Measurements from ENCODE around the gene ADAM15. TPM values are rescaled to one million over a fixed set of nuclear protein-coding genes. Genes with fewer than 3 reads are reported as not detected.

ADAM15 gene
- total and polyA plus RNA-seq, 2 of the 8 experiments (the other 6 are each of a cell fraction or from before 2014, with no cell fraction given) = 32.9 to 37.6 TPM

DNA sequence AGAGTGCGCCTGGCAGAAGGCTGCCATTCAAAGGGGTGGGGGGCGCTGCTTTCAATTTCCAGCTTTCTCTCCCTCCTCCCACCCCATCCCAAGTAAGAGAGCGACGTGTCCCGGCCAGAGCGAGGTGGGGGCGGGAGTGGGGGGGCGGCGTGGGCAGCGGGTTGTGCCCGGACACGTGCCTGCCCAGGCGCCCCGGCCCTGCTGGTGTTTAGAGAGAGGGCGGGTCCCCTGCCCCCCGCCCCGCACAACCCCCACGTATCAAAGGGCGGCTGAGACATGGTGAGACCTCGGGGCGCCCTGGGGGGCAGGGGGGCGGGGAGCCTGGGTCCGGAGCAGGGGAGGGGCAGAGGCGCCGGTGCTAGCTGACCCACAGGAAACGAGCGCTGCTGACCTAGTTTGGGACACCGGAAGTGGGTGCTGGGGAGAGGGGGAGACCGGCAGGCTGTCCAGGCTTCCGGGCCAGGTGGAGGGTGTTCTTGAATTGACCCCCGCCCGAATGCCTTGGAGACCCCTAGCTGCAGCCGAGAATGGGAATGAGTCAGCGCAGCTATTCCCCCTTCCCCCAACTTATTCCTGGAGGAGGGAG is 47.3 kb upstream of the ADAM15 start:
- peak overlapping the region; percentile 79 to 93 for H3K4me2 ChIP-seq (ENCODE audit: insufficient read depth in 1 of 2, low read depth in 2 of 2, low read length in 2 of 2)
- H3K9me3 ChIP-seq (ENCODE audit: insufficient read depth in 2 of 2, low read depth in 1 of 2, low read length in 1 of 2) = no peaks in the 10 kb centered on the region
- H3K4me1 ChIP-seq (replicated peaks in 1 of 4; ENCODE audit: control insufficient read depth in 3 of 4, insufficient read depth in 4 of 4, low read length in 3 of 4) = peaks cover 6 to 29% (median 21%) of the 10 kb centered on the region in 4 experiments
- CTCF ChIA-PET (ENCODE audit: partially characterized antibody) = interaction anchor here (1.2 to 14.0 kb wide), 9 partner anchors 8 to 203 kb away, joined by 3 to 258 read pairs (median 4); partner anchors contain the start of genes FLAD1 and LENEP
- H3K23ac ChIP-seq (ENCODE audit: insufficient read length) = no peak overlapping the region
- FAIRE-seq (no peak), DNase-seq (ENCODE audit: low read depth in 1 of 2, low spot score in 2 of 2) (peak in 1 of 2 experiments; percentile 76)
- peaks cover 13% of the 10 kb centered on the region for H3K79me1 ChIP-seq (ENCODE audit: low read depth, low read length)
- no peak overlapping the region for H2AFZ ChIP-seq (ENCODE audit: low read length)
- H3K27ac ChIP-seq (ENCODE audit: low read depth, low read length) = peak overlapping the region; percentile 48; the same call in 1 of the 2 replicates
- peak overlapping the region; percentile 94 for H4K91ac ChIP-seq (replicated peaks; ENCODE audit: insufficient read length, low read length)
- WGBS, 2 experiments (ENCODE audit: extremely low coverage in 1 of 2, insufficient coverage in 1 of 2, insufficient read length in 1 of 2, insufficient replicate concordance in 2 of 2, low coverage in 1 of 2, low lambda C conversion rate in 2 of 2, missing lambda C conversion rate in 1 of 2) = 4% methylated on average over 4 of the region's 34 CpGs; no CpG with 5 or more reads in 1 of the 2 experiments
- H3K4ac ChIP-seq (replicated peaks; ENCODE audit: insufficient read length, low read depth, low read length) = peak overlapping the region; percentile 32
- peak overlapping the region; percentile 100; the same call in 1 of the 2 replicates for H2BK20ac ChIP-seq (ENCODE audit: low read length)
- H2BK120ac ChIP-seq (replicated peaks; ENCODE audit: low read depth, low read length) = no peak overlapping the region
- peak overlapping the region in 3 of 4 experiments; percentile 26 to 53 (median 40); a peak in 6 of 7 replicates for H3K9ac ChIP-seq (replicated peaks in 1 of 4; ENCODE audit: extremely low read depth in 1 of 4, low read depth in 3 of 4, low read length in 3 of 4)
- H3K23me2 ChIP-seq (ENCODE audit: low read depth, low read length) = peaks cover 18% of the 10 kb centered on the region; the same call in 1 of the 2 replicates
- peak overlapping the region; percentile 99 for H2BK5ac ChIP-seq (ENCODE audit: low read depth, low read length)
- no peak overlapping the region for H2AK5ac ChIP-seq (ENCODE audit: low read depth, low read length)
- H2BK12ac ChIP-seq (ENCODE audit: low read depth, low read length) = peak overlapping the region; percentile 100; the same call in 1 of the 2 replicates
- peak overlapping the region; percentile 98 for H3K18ac ChIP-seq (ENCODE audit: extremely low read depth, low read length)
- H4K5ac ChIP-seq (ENCODE audit: insufficient read length, low read depth, low read length) = peak overlapping the region; percentile 83
- peaks cover 0 to 2% (median 0%) of the 10 kb centered on the region in 4 experiments; a peak in 2 of 8 replicates for H3K36me3 ChIP-seq (ENCODE audit: control insufficient read depth in 2 of 4, insufficient read depth in 4 of 4, low read length in 3 of 4)
- H4K20me1 ChIP-seq (replicated peaks in 1 of 2; ENCODE audit: control insufficient read depth in 1 of 2, insufficient read depth in 2 of 2, low read length in 2 of 2) = peaks cover 0 to 17% of the 10 kb centered on the region in 2 experiments
- peak overlapping the region; percentile 11 for H3K14ac ChIP-seq (ENCODE audit: insufficient read length)
- H2BK15ac ChIP-seq (ENCODE audit: low read length) = peak overlapping the region; percentile 99; the same call in 1 of the 2 replicates
- H3K56ac ChIP-seq (replicated peaks; ENCODE audit: insufficient read length, low read depth, low read length) = peak overlapping the region; percentile 63
- TF ChIP-seq PHF8 (conservative IDR thresholded peaks at IDR 0.05; ENCODE audit: low read depth, low read length) (no peak), MAFK (IDR thresholded peaks at IDR 0.05; ENCODE audit: low read depth, low read length) (peak; percentile 20; the same call in 1 of the 2 replicates), JUND (IDR thresholded peaks at IDR 0.05; ENCODE audit: low read length) (peak; percentile 76), EP300 (IDR thresholded peaks at IDR 0.05; ENCODE audit: borderline replicate concordance in 1 of 2, low read depth in 2 of 2, low read length in 2 of 2) (no peak), GABPA (IDR thresholded peaks at IDR 0.05; ENCODE audit: borderline replicate concordance, insufficient read depth, low read length) (peak; percentile 79; the same call in 1 of the 2 replicates)
- TF ChIP-seq, protein P1, sequence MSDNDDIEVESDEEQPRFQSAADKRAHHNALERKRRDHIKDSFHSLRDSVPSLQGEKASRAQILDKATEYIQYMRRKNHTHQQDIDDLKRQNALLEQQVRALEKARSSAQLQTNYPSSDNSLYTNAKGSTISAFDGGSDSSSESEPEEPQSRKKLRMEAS (IDR thresholded peaks at IDR 0.05) = peak; percentile 37; the same call in 1 of the 2 replicates
- TF ChIP-seq, protein P2, sequence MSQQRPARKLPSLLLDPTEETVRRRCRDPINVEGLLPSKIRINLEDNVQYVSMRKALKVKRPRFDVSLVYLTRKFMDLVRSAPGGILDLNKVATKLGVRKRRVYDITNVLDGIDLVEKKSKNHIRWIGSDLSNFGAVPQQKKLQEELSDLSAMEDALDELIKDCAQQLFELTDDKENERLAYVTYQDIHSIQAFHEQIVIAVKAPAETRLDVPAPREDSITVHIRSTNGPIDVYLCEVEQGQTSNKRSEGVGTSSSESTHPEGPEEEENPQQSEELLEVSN (IDR thresholded peaks at IDR 0.05) = 0 out of 2 replicates have a peak, but pooled peaks have one; percentile 17
- H3K4me3 ChIP-seq (ENCODE audit: extremely low read depth in 1 of 4, insufficient read depth in 2 of 4, low read depth in 3 of 4, low read length in 4 of 4) = peak overlapping the region; percentile 87 to 99 (median 90)
- H3K27me3 ChIP-seq (replicated peaks in 1 of 4; ENCODE audit: control insufficient read depth in 3 of 4, extremely low read depth in 1 of 4, insufficient read depth in 3 of 4, low read length in 3 of 4) = no peaks in the 10 kb centered on the region
- H4K8ac ChIP-seq (ENCODE audit: extremely low read depth, insufficient read depth, low read length) = no peak overlapping the region
- peaks cover 0 to 53% of the 10 kb centered on the region in 2 experiments; a peak in 3 of 4 replicates for H3K79me2 ChIP-seq (ENCODE audit: control insufficient read depth in 1 of 2, insufficient read depth in 2 of 2, low read length in 2 of 2)
- POLR2A ChIA-PET (ENCODE audit: partially characterized antibody) = interaction anchor here (0.9 to 42.8 kb wide), 9 partner anchors 10 to 126 kb away, joined by 3 to 702 read pairs (median 4); partner anchors contain the start of genes CKS1B, FLAD1, LENEP and PBXIP1

Data from H1 (cell line).